HG03521 (cell line): ENCODE measurements around the gene FCN2.

Experiments used
- ATAC-seq: cut with Tn5 transposase; IDR thresholded peaks from one replicate; pipeline ENCODE4 v1.9.1; 2021; ENCODE audit warnings: mild to moderate bottlenecking, moderate library complexity; ENCODE audit not compliant: unreplicated experiment

The FCN2 gene

GRCh38 chr9:134867917-134868750 is 12.5 kb upstream of the FCN2 start:
- ATAC-seq, result no peak

GRCh38 chr9:134868751-134869553 is 11.7 kb upstream of the FCN2 start:
- no peak for ATAC-seq

- no peak for ATAC-seq
These were observed 10.9 kb upstream of the FCN2 start for GRCh38 chr9:134869554-134870300.

- ATAC-seq, result no peak
These were observed 10.3 kb upstream of the FCN2 start for GRCh38 chr9:134870301-134870694.

- no peak for ATAC-seq
These were observed 9.6 kb upstream of the FCN2 start for GRCh38 chr9:134870746-134871662.

- no peak for ATAC-seq
These were observed 8.8 kb upstream of the FCN2 start for GRCh38 chr9:134871697-134872340.

GRCh38 chr9:134872482-134873231 is 8.0 kb upstream of the FCN2 start:
- ATAC-seq, result no peak

- ATAC-seq, result no peak
These were observed 5.2 kb upstream of the FCN2 start for GRCh38 chr9:134875371-134875770.

GRCh38 chr9:134877541-134877940 is 3.1 kb upstream of the FCN2 start:
- ATAC-seq, result no peak

GRCh38 chr9:134879664-134880483 is 736 bp upstream of the FCN2 start:
- ATAC-seq, result no peak

GRCh38 chr9:134881313-134881670 is 682 bp downstream of the FCN2 start:
- ATAC-seq, result no peak

- no peak for ATAC-seq
These were observed 1.7 kb downstream of the FCN2 start for GRCh38 chr9:134882204-134882785.

GRCh38 chr9:134883040-134883782 is 2.6 kb downstream of the FCN2 start:
- ATAC-seq, result no peak

- ATAC-seq, result no peak
These were observed 3.9 kb downstream of the FCN2 start for GRCh38 chr9:134884492-134884891.

GRCh38 chr9:134885001-134885678 is 4.5 kb downstream of the FCN2 start:
- no peak for ATAC-seq

GRCh38 chr9:134885679-134886412 is 5.2 kb downstream of the FCN2 start:
- no peak for ATAC-seq
